OCI-LY1 (cell line): Measurements from ENCODE around the gene BCL2L12.

ENCODE experiments used
- H2AFZ ChIP-seq: fragments of 200-600 bp; sonication (generic), shearing (Covaris generic); 2 replicates; pipeline ENCODE4 v1.6.0; 2014; ENCODE audit warnings: antibody characterized with exemption, mild to moderate bottlenecking, low read length
- H3F3A ChIP-seq: fragments of 200-600 bp; sonication (generic), shearing (Covaris generic); 2 replicates; pipeline ENCODE4 v1.6.0; 2014; ENCODE audit warnings: mild to moderate bottlenecking, antibody characterized with exemption, low read length, moderate library complexity; ENCODE audit not compliant: insufficient read depth
- H3K27ac ChIP-seq: fragments of 200-600 bp; sonication (generic); 2 replicates; pipeline ENCODE4 v1.5.1; 2014; ENCODE audit warnings: low read length, mixed run types, mild to moderate bottlenecking, low read depth; ENCODE audit not compliant: poor library complexity, severe bottlenecking
- H3K27me3 ChIP-seq: fragments of 200-600 bp; sonication (generic); 2 replicates; pipeline ENCODE4 v1.6.0; 2014; ENCODE audit warnings: antibody characterized with exemption, mild to moderate bottlenecking, low read length, moderate library complexity; ENCODE audit not compliant: insufficient read depth
- H3K36me3 ChIP-seq: fragments of 200-600 bp; sonication (generic); 2 replicates; pipeline ENCODE4 v1.6.1; 2014; ENCODE audit warnings: mild to moderate bottlenecking, antibody characterized with exemption, low read length, moderate library complexity, mixed read lengths; ENCODE audit not compliant: insufficient read depth
- H3K4me1 ChIP-seq: fragments of 200-600 bp; sonication (generic); 2 replicates; pipeline ENCODE4 v1.5.1; 2014; ENCODE audit warnings: mild to moderate bottlenecking, low read length, moderate library complexity; ENCODE audit not compliant: insufficient read depth, severe bottlenecking
- H3K4me2 ChIP-seq: fragments of 200-600 bp; sonication (generic), shearing (Covaris generic); 2 replicates; pipeline ENCODE4 v1.6.1; 2014; ENCODE audit warnings: low read length
- H3K4me3 ChIP-seq: fragments of 200-600 bp; sonication (generic); 2 replicates; pipeline ENCODE4 v1.5.1; 2014; ENCODE audit warnings: low read length, low read depth, mild to moderate bottlenecking, mixed read lengths; ENCODE audit not compliant: poor library complexity, severe bottlenecking
- H3K79me2 ChIP-seq: fragments of 200-600 bp; shearing (Covaris generic); 2 replicates; pipeline ENCODE4 v1.6.1; 2016; ENCODE audit warnings: mixed run types, low read length, mixed read lengths; ENCODE audit not compliant: insufficient read depth
- H3K9ac ChIP-seq: fragments of 200-600 bp; sonication (generic), shearing (Covaris generic); 2 replicates; pipeline ENCODE4 v1.6.1; 2014; ENCODE audit warnings: mild to moderate bottlenecking, low read length, mixed read lengths
- H3K9me2 ChIP-seq: fragments of 200-600 bp; sonication (generic), shearing (Covaris generic); 2 replicates; pipeline ENCODE4 v1.6.1; 2014; ENCODE audit warnings: low read depth, mild to moderate bottlenecking, low read length, mixed read lengths
- H3K9me3 ChIP-seq: fragments of 200-600 bp; shearing (Covaris generic); 2 replicates; pipeline ENCODE4 v1.6.1; 2014; ENCODE audit warnings: low read length, mixed read lengths
- H4K20me1 ChIP-seq: fragments of 200-600 bp; sonication (generic), shearing (Covaris generic); 2 replicates; pipeline ENCODE4 v1.6.0; 2016; ENCODE audit warnings: mild to moderate bottlenecking, low read length; ENCODE audit not compliant: insufficient read depth
- EZH2 ChIP-seq: fragments of 200-600 bp; sonication (generic), shearing (Covaris generic); IDR thresholded peaks from 2 replicates; pipeline ENCODE4 v1.8.0; 2017; ENCODE audit warnings: borderline replicate concordance, mixed run types, mild to moderate bottlenecking, antibody characterized with exemption, low read length, moderate library complexity, mixed read lengths
- TF ChIP-seq, protein P1 (sequence below): fragments of 200-600 bp; sonication (generic), shearing (Covaris generic); IDR thresholded peaks from 2 replicates; pipeline ENCODE4 v1.5.1; 2017; ENCODE audit warnings: mild to moderate bottlenecking, antibody characterized with exemption, low read length, moderate library complexity, mixed read lengths

BCL2L12 gene

GRCh38 chr19:49660338-49660961 is 5.3 kb upstream of the BCL2L12 start:
- Histone ChIP-seq H3K36me3 (peaks cover 75% of the 10 kb centered on the region), H3K9me2 (no peaks in the 10 kb centered on the region)

GRCh38 chr19:49662011-49662410 is 3.7 kb upstream of the BCL2L12 start:
- Histone ChIP-seq H3K36me3 (peaks cover 61% of the 10 kb centered on the region), H3K9me3 (no peaks in the 10 kb centered on the region), H3F3A (no peaks in the 10 kb centered on the region), H4K20me1 (no peaks in the 10 kb centered on the region), H3K79me2 (0 out of 2 replicates have a peak, but pooled peaks cover 5% of the 10 kb centered on the region), H3K4me2 (no peak overlapping the region), H3K27ac (no peak overlapping the region), H3K9ac (no peak overlapping the region), H3K4me1 (peaks cover 17% of the 10 kb centered on the region), H3K27me3 (no peaks in the 10 kb centered on the region), H3K4me3 (no peak overlapping the region), H2AFZ (no peak overlapping the region), H3K9me2 (no peaks in the 10 kb centered on the region)
- TF ChIP-seq, protein P1, sequence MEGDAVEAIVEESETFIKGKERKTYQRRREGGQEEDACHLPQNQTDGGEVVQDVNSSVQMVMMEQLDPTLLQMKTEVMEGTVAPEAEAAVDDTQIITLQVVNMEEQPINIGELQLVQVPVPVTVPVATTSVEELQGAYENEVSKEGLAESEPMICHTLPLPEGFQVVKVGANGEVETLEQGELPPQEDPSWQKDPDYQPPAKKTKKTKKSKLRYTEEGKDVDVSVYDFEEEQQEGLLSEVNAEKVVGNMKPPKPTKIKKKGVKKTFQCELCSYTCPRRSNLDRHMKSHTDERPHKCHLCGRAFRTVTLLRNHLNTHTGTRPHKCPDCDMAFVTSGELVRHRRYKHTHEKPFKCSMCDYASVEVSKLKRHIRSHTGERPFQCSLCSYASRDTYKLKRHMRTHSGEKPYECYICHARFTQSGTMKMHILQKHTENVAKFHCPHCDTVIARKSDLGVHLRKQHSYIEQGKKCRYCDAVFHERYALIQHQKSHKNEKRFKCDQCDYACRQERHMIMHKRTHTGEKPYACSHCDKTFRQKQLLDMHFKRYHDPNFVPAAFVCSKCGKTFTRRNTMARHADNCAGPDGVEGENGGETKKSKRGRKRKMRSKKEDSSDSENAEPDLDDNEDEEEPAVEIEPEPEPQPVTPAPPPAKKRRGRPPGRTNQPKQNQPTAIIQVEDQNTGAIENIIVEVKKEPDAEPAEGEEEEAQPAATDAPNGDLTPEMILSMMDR = no peak
- TF ChIP-seq EZH2 = no peak

More at GRCh38 chr19:49660338-49660961, 5.3 kb upstream of the BCL2L12 start:
- Histone ChIP-seq H3K4me2 (no peak overlapping the region), H3K9me3 (no peaks in the 10 kb centered on the region), H4K20me1 (no peaks in the 10 kb centered on the region), H3K4me3 (no peak overlapping the region), H3F3A (no peaks in the 10 kb centered on the region), H3K9ac (no peak overlapping the region), H3K4me1 (peaks cover 9% of the 10 kb centered on the region), H3K79me2 (no peaks in the 10 kb centered on the region), H3K27me3 (no peaks in the 10 kb centered on the region), H3K27ac (no peak overlapping the region), H2AFZ (no peak overlapping the region)
- TF ChIP-seq EZH2 = no peak
- TF ChIP-seq, protein P1 = no peak

GRCh38 chr19:49663224-49663623 is 2.5 kb upstream of the BCL2L12 start:
- H3K9ac ChIP-seq = no peak overlapping the region; the same call in 1 of the 2 replicates
- H4K20me1 ChIP-seq = no peaks in the 10 kb centered on the region
- no peaks in the 10 kb centered on the region for H3F3A ChIP-seq
- 0 out of 2 replicates have a peak, but pooled peaks cover 5% of the 10 kb centered on the region for H3K79me2 ChIP-seq
- H3K36me3 ChIP-seq = peaks cover 56% of the 10 kb centered on the region
- no peak overlapping the region; the same call in 1 of the 2 replicates for H3K4me2 ChIP-seq
- H3K27ac ChIP-seq = no peak overlapping the region
- no peak overlapping the region for H2AFZ ChIP-seq
- H3K27me3 ChIP-seq = no peaks in the 10 kb centered on the region
- no peak for TF ChIP-seq EZH2
- TF ChIP-seq, protein P1 = no peak
- H3K9me2 ChIP-seq = no peaks in the 10 kb centered on the region
- H3K4me1 ChIP-seq = peaks cover 23% of the 10 kb centered on the region
- no peaks in the 10 kb centered on the region for H3K9me3 ChIP-seq
- H3K4me3 ChIP-seq = no peak overlapping the region
